ENCODE results near the gene GLYATL1. TPM values are rescaled to one million over a fixed set of nuclear protein-coding genes. Genes with fewer than 3 reads are reported as not detected.

Gene GLYATL1
- total RNA-seq, 2 experiments from 2014 or later = not detected

DNA sequence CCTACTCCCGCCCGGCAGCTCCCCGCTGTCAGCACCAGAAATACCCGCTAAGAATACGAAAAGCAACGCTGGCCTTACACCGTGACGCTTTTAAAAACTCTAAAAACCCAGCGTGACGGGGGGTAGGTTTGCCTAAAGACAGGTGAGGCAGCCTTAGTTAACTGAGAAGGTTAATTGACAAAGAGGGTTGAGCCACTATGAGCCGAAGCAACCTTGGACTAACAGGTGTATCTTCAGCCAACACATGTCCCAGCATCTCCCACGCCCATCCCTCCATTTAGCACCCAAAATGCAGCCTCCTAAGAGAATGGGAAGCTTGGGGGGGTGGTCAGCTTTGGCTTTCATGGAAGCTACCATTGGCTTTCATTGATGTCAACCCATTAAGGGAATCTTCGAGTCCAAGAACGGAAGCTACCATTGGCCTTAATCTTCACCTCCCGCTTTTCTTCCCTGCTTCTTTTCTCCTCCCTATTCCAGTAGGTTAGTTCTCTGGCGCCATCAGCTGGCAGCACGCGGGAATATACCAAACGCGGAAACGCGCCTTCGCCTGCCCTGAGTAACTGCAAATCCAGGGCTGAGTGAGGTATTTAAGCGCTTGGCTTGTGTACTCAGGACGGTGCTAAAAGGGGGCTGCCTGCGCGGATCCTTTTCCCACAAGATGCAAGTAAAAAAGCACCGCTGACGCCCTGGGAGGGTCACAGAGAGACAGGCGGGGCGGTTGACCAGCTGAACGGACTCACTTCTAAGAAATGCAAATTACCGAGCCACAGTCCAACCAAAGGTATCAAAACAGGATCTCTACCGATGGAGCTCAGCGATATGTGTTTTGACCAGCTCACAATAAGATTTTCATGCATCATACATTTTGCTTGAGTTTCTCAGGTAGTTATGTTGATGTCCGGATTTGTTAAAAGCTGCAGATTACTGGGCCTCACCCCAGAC lies 38.5 kb upstream of the GLYATL1 start:
- Histone ChIP-seq H3K27ac (ENCODE audit: low read depth in 1 of 2, low read length in 2 of 2) (no peak overlapping the region), H3K27me3 (ENCODE audit: control insufficient read depth in 1 of 2, insufficient read depth in 2 of 2, low read length in 2 of 2) (peaks cover 20 to 28% of the 10 kb centered on the region in 2 experiments), H3K4me1 (ENCODE audit: insufficient read depth, low read length) (no peaks in the 10 kb centered on the region), H3K4me3 (ENCODE audit: low read length) (no peak overlapping the region), H3K9me3 (ENCODE audit: control insufficient read depth in 1 of 2, insufficient read depth in 1 of 2, low read length in 2 of 2) (peaks cover 0 to 9% of the 10 kb centered on the region in 2 experiments), H3K36me3 (ENCODE audit: insufficient read depth, low read length) (no peaks in the 10 kb centered on the region)
- Mint-ChIP-seq H3K36me3 (ENCODE audit: low read depth) (no peaks in the 10 kb centered on the region), H3K4me3 (no peak overlapping the region), H3K9me3 (no peaks in the 10 kb centered on the region), H3K27ac (no peak overlapping the region), H3K27me3 (peaks cover 55% of the 10 kb centered on the region), H3K4me1 (ENCODE audit: low read depth) (no peaks in the 10 kb centered on the region)
- ATAC-seq (ENCODE audit: poor library complexity) (no peak), DNase-seq (peak in 5 of 14 experiments; percentile 2 to 34 (median 9))
- ChIA-PET CTCF (no interaction called here), POLR2A (no interaction called here)
- intact Hi-C loops (cut with DNase I, micrococcal nuclease) = no loop called here
- TF ChIP-seq, protein P1, sequence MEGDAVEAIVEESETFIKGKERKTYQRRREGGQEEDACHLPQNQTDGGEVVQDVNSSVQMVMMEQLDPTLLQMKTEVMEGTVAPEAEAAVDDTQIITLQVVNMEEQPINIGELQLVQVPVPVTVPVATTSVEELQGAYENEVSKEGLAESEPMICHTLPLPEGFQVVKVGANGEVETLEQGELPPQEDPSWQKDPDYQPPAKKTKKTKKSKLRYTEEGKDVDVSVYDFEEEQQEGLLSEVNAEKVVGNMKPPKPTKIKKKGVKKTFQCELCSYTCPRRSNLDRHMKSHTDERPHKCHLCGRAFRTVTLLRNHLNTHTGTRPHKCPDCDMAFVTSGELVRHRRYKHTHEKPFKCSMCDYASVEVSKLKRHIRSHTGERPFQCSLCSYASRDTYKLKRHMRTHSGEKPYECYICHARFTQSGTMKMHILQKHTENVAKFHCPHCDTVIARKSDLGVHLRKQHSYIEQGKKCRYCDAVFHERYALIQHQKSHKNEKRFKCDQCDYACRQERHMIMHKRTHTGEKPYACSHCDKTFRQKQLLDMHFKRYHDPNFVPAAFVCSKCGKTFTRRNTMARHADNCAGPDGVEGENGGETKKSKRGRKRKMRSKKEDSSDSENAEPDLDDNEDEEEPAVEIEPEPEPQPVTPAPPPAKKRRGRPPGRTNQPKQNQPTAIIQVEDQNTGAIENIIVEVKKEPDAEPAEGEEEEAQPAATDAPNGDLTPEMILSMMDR (IDR thresholded peaks at IDR 0.05) = peak; percentile 16

DNA sequence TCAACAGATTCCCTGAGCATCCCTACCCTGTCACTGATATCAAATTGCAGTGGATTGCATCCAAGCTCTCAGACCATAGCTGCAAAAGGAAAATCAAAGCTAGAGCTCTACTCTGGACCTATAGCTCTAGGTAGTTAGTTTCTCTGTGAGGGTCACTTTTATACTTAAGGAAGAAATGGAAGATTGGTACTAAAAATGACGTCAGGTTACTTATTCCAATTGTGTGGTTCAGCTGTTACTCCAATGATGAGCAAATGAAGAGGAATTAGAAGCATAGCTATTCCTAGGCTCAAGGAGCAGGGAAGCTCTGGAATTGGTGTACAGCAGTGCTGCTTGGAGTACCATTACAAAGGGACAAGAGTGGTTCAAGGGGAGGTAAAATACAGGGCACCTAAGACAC lies 36.4 kb upstream of the GLYATL1 start:
- Mint-ChIP-seq H3K4me3 (no peak overlapping the region), H3K4me1 (ENCODE audit: low read depth) (no peaks in the 10 kb centered on the region), H3K27me3 (peaks cover 77% of the 10 kb centered on the region), H3K27ac (no peak overlapping the region), H3K9me3 (no peaks in the 10 kb centered on the region), H3K36me3 (ENCODE audit: low read depth) (no peaks in the 10 kb centered on the region)
- TF ChIP-seq, protein P1 (IDR thresholded peaks at IDR 0.05) = no peak
- no peak overlapping the region for H3K4me3 ChIP-seq (ENCODE audit: low read length)
- intact Hi-C loops (cut with DNase I, micrococcal nuclease) = no loop called here
- H3K9me3 ChIP-seq (ENCODE audit: control insufficient read depth in 1 of 2, insufficient read depth in 1 of 2, low read length in 2 of 2) = peaks cover 0 to 9% of the 10 kb centered on the region in 2 experiments
- H3K36me3 ChIP-seq (ENCODE audit: insufficient read depth, low read length) = no peaks in the 10 kb centered on the region
- no peak for DNase-seq
- peaks cover 29 to 32% of the 10 kb centered on the region in 2 experiments for H3K27me3 ChIP-seq (ENCODE audit: control insufficient read depth in 1 of 2, insufficient read depth in 2 of 2, low read length in 2 of 2)
- no peak overlapping the region for H3K27ac ChIP-seq (ENCODE audit: low read depth in 1 of 2, low read length in 2 of 2)
- ChIA-PET CTCF (no interaction called here), POLR2A (no interaction called here)
- H3K4me1 ChIP-seq (ENCODE audit: insufficient read depth, low read length) = no peaks in the 10 kb centered on the region
- ATAC-seq (ENCODE audit: poor library complexity) = no peak

DNA sequence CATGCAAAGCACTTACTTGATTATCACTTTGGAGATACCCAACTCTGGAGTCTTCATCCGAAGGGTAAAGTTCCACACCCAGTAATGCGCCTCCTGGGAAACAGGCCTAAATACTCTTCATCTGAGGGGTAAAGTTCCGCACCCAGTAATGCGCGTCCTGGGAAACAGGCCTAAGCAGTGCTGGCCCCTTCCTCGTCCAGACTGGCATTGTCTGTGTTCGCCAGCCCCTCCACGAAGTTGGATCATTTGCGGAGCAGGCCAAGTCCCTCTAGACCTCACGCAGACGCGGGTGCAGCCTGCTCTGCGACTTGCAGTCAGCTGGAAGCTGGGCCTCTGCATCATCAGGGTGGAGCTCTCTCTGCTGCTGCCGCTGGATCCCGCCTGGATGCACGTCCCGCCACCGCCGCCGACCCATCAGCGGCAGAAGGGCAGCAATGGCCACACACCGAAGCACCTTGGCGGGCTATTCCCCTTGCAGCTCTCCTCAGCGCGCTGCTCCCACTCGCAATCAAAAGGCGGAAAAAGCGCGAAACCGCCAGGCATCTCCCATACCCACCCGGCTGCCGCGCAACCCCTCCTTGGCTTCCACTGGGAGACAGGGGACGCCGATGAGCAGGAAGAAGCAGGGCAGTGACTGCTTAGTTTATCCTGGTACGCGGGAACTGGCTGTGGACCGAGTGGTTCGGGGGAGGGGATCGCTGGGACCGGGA lies 34.1 kb upstream of the GLYATL1 start:
- peaks cover 83% of the 10 kb centered on the region for H3K27me3 Mint-ChIP-seq

More for the DNA sequence above, 34.1 kb upstream of the GLYATL1 start:
- DNase-seq (no peak), ATAC-seq (ENCODE audit: poor library complexity) (no peak)
- no peaks in the 10 kb centered on the region for H3K36me3 ChIP-seq (ENCODE audit: insufficient read depth, low read length)
- intact Hi-C loops (cut with DNase I, micrococcal nuclease) = no loop called here
- Mint-ChIP-seq H3K27ac (no peak overlapping the region), H3K4me1 (ENCODE audit: low read depth) (no peaks in the 10 kb centered on the region), H3K4me3 (no peak overlapping the region), H3K36me3 (ENCODE audit: low read depth) (no peaks in the 10 kb centered on the region), H3K9me3 (no peaks in the 10 kb centered on the region)
- H3K27me3 ChIP-seq (ENCODE audit: control insufficient read depth in 1 of 2, insufficient read depth in 2 of 2, low read length in 2 of 2) = peaks cover 29 to 46% of the 10 kb centered on the region in 2 experiments
- POLR2A ChIA-PET = no interaction called here
- peaks cover 0 to 9% of the 10 kb centered on the region in 2 experiments for H3K9me3 ChIP-seq (ENCODE audit: control insufficient read depth in 1 of 2, insufficient read depth in 1 of 2, low read length in 2 of 2)
- no peak overlapping the region for H3K4me3 ChIP-seq (ENCODE audit: low read length)
- TF ChIP-seq, protein P1 (IDR thresholded peaks at IDR 0.05) = no peak
- no peaks in the 10 kb centered on the region for H3K4me1 ChIP-seq (ENCODE audit: insufficient read depth, low read length)
- CTCF ChIA-PET = no interaction called here
- H3K27ac ChIP-seq (ENCODE audit: low read depth in 1 of 2, low read length in 2 of 2) = no peak overlapping the region

Data from CD4-positive, alpha-beta T cell (primary cell).